ENCODE measurements around the gene ASTN2.

Gene ASTN2

GRCh38 chr9:116520218-116520617, 894.6 kb downstream of the ASTN2 start:
- no peak for DNase-seq (ENCODE audit: low spot score)

GRCh38 chr9:116516456-116516855, 898.4 kb downstream of the ASTN2 start:
- DNase-seq (ENCODE audit: low spot score) = no peak

GRCh38 chr9:116515541-116515940, 899.3 kb downstream of the ASTN2 start:
- DNase-seq (ENCODE audit: low spot score) = no peak

- DNase-seq (ENCODE audit: low spot score) = no peak
Measured at GRCh38 chr9:116506685-116507084, 908.2 kb downstream of the ASTN2 start.

- no peak for DNase-seq (ENCODE audit: low spot score)
Measured at GRCh38 chr9:116504893-116505480, 909.9 kb downstream of the ASTN2 start.

GRCh38 chr9:116504081-116504480, 910.8 kb downstream of the ASTN2 start:
- DNase-seq (ENCODE audit: low spot score) = no peak

GRCh38 chr9:116502746-116503145, 912.1 kb downstream of the ASTN2 start:
- DNase-seq (ENCODE audit: low spot score) = no peak

- DNase-seq (ENCODE audit: low spot score) = no peak
Measured at GRCh38 chr9:116501871-116502270, 913.0 kb downstream of the ASTN2 start.

GRCh38 chr9:116499986-116500871, 914.6 kb downstream of the ASTN2 start:
- DNase-seq (ENCODE audit: low spot score) = no peak

- no peak for DNase-seq (ENCODE audit: low spot score)
Measured at GRCh38 chr9:116499434-116499833, 915.4 kb downstream of the ASTN2 start.

GRCh38 chr9:116497095-116497890, 917.6 kb downstream of the ASTN2 start:
- no peak for DNase-seq (ENCODE audit: low spot score)

- no peak for DNase-seq (ENCODE audit: low spot score)
Measured at GRCh38 chr9:116496167-116496566, 918.7 kb downstream of the ASTN2 start.

- DNase-seq (ENCODE audit: low spot score) = no peak
Measured at GRCh38 chr9:116495725-116496124, 919.1 kb downstream of the ASTN2 start.

- DNase-seq (ENCODE audit: low spot score) = no peak
Measured at GRCh38 chr9:116494815-116495634, 919.8 kb downstream of the ASTN2 start.

- no peak for DNase-seq (ENCODE audit: low spot score)
Measured at GRCh38 chr9:116493183-116493860, 921.5 kb downstream of the ASTN2 start.

- no peak for DNase-seq (ENCODE audit: low spot score)
Measured at GRCh38 chr9:116491659-116492058, 923.2 kb downstream of the ASTN2 start.

GRCh38 chr9:116491219-116491618, 923.6 kb downstream of the ASTN2 start:
- DNase-seq (ENCODE audit: low spot score) = no peak

- DNase-seq (ENCODE audit: low spot score) = no peak
Measured at GRCh38 chr9:116490321-116490720, 924.5 kb downstream of the ASTN2 start.

- no peak for DNase-seq (ENCODE audit: low spot score)
Measured at GRCh38 chr9:116488373-116488772, 926.5 kb downstream of the ASTN2 start.

- DNase-seq (ENCODE audit: low spot score) = no peak
Measured at GRCh38 chr9:116484492-116485061, 930.3 kb downstream of the ASTN2 start.
